HepG2 (cell line): Measurements from ENCODE around the gene IQCE. TPM values are rescaled to one million over a fixed set of nuclear protein-coding genes. Genes with fewer than 3 reads are reported as not detected.

Experiments
- CBX1 ChIP-seq: IDR thresholded peaks from one replicate; pipeline ENCODE4 v1.6.1; 2016; ENCODE audit warnings: antibody characterized with exemption, low read depth
- DDIT3 ChIP-seq: sonication (generic); formaldehyde crosslinking; IDR thresholded peaks from 2 replicates; pipeline ENCODE4 v1.4.0; 2020; ENCODE audit warnings: mild to moderate bottlenecking, missing genetic modification reagents
- LRRFIP1 ChIP-seq: sonication (generic); formaldehyde crosslinking; conservative IDR thresholded peaks from 2 replicates; pipeline ENCODE4 v1.4.0; 2020; ENCODE audit warnings: missing genetic modification reagents
- MAF1 ChIP-seq: sonication (generic); formaldehyde crosslinking; IDR thresholded peaks from 2 replicates; pipeline ENCODE4 v1.5.0; 2020; ENCODE audit warnings: missing genetic modification reagents, borderline replicate concordance
- MXI1 ChIP-seq: IDR thresholded peaks from 3 replicates; pipeline ENCODE4 v1.6.1; 2012; ENCODE audit warnings: low read depth, low read length, inconsistent platforms, borderline replicate concordance
- PPARG ChIP-seq: conservative IDR thresholded peaks from 2 replicates; pipeline ENCODE4 v1.6.1; 2016; ENCODE audit warnings: missing biosample characterization, missing genetic modification reagents
- ZBTB40 ChIP-seq, 2 experiments: fragments of 450-650 bp in 1 of 2; sonication (generic) in 1 of 2; formaldehyde crosslinking in 1 of 2; IDR thresholded peaks; 2 replicates each; pipeline versions ENCODE4 v1.6.1 to v1.8.0; 2016 to 2022; ENCODE audit warnings: antibody characterized with exemption in 1 of 2, mild to moderate bottlenecking in 1 of 2, missing genetic modification reagents in 1 of 2
- ZNF205 ChIP-seq: IDR thresholded peaks from 2 replicates; pipeline ENCODE4 v1.6.1; 2018; ENCODE audit warnings: missing biosample characterization, missing genetic modification reagents
- ZSCAN9 ChIP-seq: IDR thresholded peaks from 2 replicates; pipeline ENCODE4 v1.6.1; 2016; ENCODE audit warnings: borderline replicate concordance
- polyA plus RNA-seq, 8 experiments: library from polyadenylated mRNA; depleted of rRNA in 3 of 8; stranded (reverse) in 7 of 8; unstranded in 1 of 8; fragments of >200 nt; fragmentation: Illumina TruSeq in 4 of 8; extraction: Trizol in 4 of 8; gene quantifications; 2 replicates each; pipeline versions ENCODE4 v1.2.1 to v1.2.3, GENCODE V29; 2011 to 2016; ENCODE audit warnings: low read depth in 4 of 8, missing spikeins in 1 of 8, mixed read lengths in 1 of 8; ENCODE audit not compliant: insufficient read depth in 1 of 8
- total RNA-seq, 5 experiments: library from RNA; depleted of rRNA; stranded (reverse); fragments of >200 nt; fragmentation: Illumina TruSeq; extraction: Trizol; gene quantifications; 2 replicates each; pipeline ENCODE4 v1.2.3, GENCODE V29; 2016; ENCODE audit warnings: low read depth in 1 of 5
- TF ChIP-seq, protein P1 (sequence below): IDR thresholded peaks from 2 replicates; pipeline ENCODE4 v1.6.1; 2016; ENCODE audit warnings: missing genetic modification reagents, missing compliant biosample characterization
- TF ChIP-seq, protein P2 (sequence below): sonication (generic); formaldehyde crosslinking; conservative IDR thresholded peaks from 2 replicates; pipeline ENCODE4 v1.8.0; 2022; ENCODE audit warnings: missing genetic modification reagents
- TF ChIP-seq, protein P3 (sequence below): sonication (generic); formaldehyde crosslinking; IDR thresholded peaks from 2 replicates; pipeline ENCODE4 v1.8.0; 2023; ENCODE audit warnings: mild to moderate bottlenecking, missing genetic modification reagents

IQCE gene
- total and polyA plus RNA-seq, 2 of the 13 experiments (the other 11 are each of a cell fraction or from before 2014, with no cell fraction given): 1.5 to 2.5 TPM

DNA sequence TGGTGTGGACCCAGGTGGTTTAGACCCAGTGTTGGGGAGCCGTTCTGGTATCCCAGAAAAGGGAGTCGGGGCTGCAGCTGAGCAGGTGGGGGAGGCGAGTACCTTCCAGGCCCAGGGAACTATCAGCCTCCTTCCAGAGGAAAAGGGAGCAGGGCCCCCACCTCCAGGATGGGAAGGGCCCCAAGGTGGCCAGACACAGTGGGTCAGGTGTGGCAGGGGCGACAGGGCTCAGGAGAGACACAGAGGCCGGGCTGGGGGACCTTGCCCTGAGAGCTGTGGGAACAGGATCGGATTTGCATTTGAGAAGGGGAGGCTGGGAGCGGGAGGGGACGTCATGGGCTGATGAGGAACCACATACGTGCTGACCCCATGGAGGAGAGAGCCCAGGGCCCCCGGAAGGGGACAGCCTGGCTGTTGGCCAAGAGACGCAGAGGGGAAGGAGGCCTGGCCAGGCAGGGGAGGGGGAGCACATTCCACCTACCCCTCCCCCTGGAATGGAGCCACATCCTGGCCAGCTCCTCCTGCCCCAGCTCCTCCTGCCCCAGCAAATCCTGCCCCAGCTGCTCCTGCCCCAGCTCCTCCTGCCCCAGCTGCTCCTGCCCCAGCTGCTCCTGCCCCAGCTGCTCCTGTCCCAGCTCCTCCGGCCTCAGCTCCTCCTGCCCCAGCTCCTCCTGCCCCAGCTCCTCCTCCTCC, 63.3 kb downstream of the IQCE start (continued):
- TF ChIP-seq DDIT3 (CRISPR knock-in tag): no peak
- TF ChIP-seq ZNF205: no peak
- TF ChIP-seq PPARG (CRISPR knock-in tag): peak; percentile 60; the same call in 1 of the 2 replicates
- TF ChIP-seq, protein P1, sequence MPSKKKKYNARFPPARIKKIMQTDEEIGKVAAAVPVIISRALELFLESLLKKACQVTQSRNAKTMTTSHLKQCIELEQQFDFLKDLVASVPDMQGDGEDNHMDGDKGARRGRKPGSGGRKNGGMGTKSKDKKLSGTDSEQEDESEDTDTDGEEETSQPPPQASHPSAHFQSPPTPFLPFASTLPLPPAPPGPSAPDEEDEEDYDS (CRISPR knock-in tag): peak; percentile 81
- TF ChIP-seq MXI1: peak; percentile 53; the same call in 1 of the 3 replicates
- TF ChIP-seq CBX1: peak; percentile 79
- TF ChIP-seq, protein P2, sequence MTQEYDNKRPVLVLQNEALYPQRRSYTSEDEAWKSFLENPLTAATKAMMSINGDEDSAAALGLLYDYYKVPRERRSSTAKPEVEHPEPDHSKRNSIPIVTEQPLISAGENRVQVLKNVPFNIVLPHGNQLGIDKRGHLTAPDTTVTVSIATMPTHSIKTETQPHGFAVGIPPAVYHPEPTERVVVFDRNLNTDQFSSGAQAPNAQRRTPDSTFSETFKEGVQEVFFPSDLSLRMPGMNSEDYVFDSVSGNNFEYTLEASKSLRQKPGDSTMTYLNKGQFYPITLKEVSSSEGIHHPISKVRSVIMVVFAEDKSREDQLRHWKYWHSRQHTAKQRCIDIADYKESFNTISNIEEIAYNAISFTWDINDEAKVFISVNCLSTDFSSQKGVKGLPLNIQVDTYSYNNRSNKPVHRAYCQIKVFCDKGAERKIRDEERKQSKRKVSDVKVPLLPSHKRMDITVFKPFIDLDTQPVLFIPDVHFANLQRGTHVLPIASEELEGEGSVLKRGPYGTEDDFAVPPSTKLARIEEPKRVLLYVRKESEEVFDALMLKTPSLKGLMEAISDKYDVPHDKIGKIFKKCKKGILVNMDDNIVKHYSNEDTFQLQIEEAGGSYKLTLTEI (CRISPR knock-in tag): no peak
- no peak; the same call in 1 of the 2 replicates for TF ChIP-seq ZSCAN9 (CRISPR knock-in tag)
- TF ChIP-seq, protein P3, sequence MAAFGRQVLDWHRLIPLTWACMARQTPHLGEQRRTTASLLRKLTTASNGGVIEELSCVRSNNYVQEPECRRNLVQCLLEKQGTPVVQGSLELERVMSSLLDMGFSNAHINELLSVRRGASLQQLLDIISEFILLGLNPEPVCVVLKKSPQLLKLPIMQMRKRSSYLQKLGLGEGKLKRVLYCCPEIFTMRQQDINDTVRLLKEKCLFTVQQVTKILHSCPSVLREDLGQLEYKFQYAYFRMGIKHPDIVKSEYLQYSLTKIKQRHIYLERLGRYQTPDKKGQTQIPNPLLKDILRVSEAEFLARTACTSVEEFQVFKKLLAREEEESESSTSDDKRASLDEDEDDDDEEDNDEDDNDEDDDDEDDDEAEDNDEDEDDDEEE: no peak
- TF ChIP-seq MAF1: no peak
- TF ChIP-seq LRRFIP1 (CRISPR knock-in tag): no peak
- TF ChIP-seq ZBTB40 (IDR thresholded peaks at IDR 0.05): no peak
- TF ChIP-seq ZBTB40 (CRISPR knock-in tag; IDR thresholded peaks at IDR 0.05): peak; percentile 69
